Central memory CD8-positive, alpha-beta T cell (primary cell): ENCODE measurements around the gene MEGF6.

Source experiments
- ATAC-seq: fragments of 150-1000 bp; cut with Tn5 transposase; replicated peaks from 2 replicates; pipeline ENCODE4 v1.10.0; 2022; ENCODE audit warnings: mild to moderate bottlenecking, moderate FRiP score, moderate number of reproducible peaks; ENCODE audit not compliant: poor library complexity, severe bottlenecking; ENCODE audit errors: extremely low read depth
- DNase-seq, 2 donors: peaks; one replicate each; pipeline ENCODE4 v3.0.0; 2021; ENCODE audit warnings: low spot score in 2 of 2
- H3K27ac Mint-ChIP-seq: one replicate; pipeline ENCODE4 v1.8.0; 2022; ENCODE audit warnings: low read depth, mild to moderate bottlenecking, moderate library complexity, mixed read lengths
- H3K27me3 Mint-ChIP-seq: one replicate; pipeline ENCODE4 v1.8.0; 2022; ENCODE audit warnings: mixed read lengths
- H3K36me3 Mint-ChIP-seq: one replicate; pipeline ENCODE4 v1.8.0; 2022; ENCODE audit warnings: mild to moderate bottlenecking, moderate library complexity, mixed read lengths; ENCODE audit not compliant: insufficient read depth
- H3K4me1 Mint-ChIP-seq: one replicate; pipeline ENCODE4 v1.8.0; 2022; ENCODE audit warnings: mixed read lengths
- H3K4me3 Mint-ChIP-seq: one replicate; pipeline ENCODE4 v1.8.0; 2022; ENCODE audit warnings: mild to moderate bottlenecking, moderate library complexity, mixed read lengths
- H3K9me3 Mint-ChIP-seq: one replicate; pipeline ENCODE4 v1.8.0; 2022; ENCODE audit warnings: mixed read lengths

The MEGF6 gene

GRCh38 chr1:3531928-3532327, 79.4 kb downstream of the MEGF6 start:
- Mint-ChIP-seq H3K4me3 (peak overlapping the region; percentile 18), H3K36me3 (peaks cover 3% of the 10 kb centered on the region), H3K9me3 (no peaks in the 10 kb centered on the region), H3K4me1 (peaks cover 10% of the 10 kb centered on the region), H3K27me3 (no peaks in the 10 kb centered on the region), H3K27ac (no peak overlapping the region)
- no peak for ATAC-seq
- DNase-seq, result no peak

DNA sequence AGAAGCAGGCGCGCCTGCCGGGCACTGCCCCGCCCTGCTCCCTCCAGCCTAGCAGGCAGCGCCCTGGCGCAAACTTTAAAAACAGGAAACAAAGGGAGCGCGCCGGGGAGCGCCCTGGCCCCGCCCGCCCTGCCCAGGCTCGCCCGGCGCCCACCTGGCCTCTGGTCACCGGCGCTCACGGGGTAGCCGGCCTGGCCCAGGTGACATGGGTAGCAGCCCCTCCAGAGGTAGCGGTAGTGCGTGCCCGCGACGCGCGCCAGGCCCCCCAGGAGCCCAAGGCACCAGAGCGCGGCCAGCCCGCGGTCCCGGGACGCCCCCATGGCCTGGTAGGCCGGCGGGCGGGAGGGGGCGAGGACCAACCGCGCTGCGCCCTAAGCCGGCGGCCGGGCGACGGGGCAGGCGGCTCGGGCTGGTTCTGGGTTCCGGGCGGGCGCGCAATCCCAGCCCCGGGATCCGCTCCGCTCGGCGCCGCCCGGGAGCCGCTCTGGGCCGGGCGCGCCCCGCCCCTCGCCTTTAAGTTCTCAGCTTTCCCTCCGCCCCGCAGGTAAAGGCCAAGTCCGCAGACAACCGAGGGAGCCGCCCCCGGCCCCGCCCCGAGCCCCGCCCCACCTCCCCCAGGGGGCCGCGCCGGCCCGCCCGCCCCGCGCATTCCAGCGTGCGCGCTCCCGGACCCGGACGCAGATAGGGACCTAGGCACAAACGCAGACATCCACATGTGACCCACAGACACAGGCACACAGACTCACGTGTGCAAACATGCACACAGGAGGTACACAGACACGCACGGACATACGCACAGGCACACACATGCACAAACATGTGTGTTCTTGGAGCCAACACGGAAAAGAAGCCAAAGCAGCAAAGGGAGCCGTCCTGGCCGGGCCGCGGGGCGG, 80.1 kb downstream of the MEGF6 start:
- ATAC-seq (peak; percentile 82), DNase-seq (peak; percentile 33 to 43)
- H3K36me3 Mint-ChIP-seq, result peaks cover 3% of the 10 kb centered on the region
- peaks cover 10% of the 10 kb centered on the region for H3K4me1 Mint-ChIP-seq
- no peak overlapping the region for H3K27ac Mint-ChIP-seq
- H3K27me3 Mint-ChIP-seq, result no peaks in the 10 kb centered on the region
- peak overlapping the region; percentile 64 for H3K4me3 Mint-ChIP-seq
- no peaks in the 10 kb centered on the region for H3K9me3 Mint-ChIP-seq

DNA sequence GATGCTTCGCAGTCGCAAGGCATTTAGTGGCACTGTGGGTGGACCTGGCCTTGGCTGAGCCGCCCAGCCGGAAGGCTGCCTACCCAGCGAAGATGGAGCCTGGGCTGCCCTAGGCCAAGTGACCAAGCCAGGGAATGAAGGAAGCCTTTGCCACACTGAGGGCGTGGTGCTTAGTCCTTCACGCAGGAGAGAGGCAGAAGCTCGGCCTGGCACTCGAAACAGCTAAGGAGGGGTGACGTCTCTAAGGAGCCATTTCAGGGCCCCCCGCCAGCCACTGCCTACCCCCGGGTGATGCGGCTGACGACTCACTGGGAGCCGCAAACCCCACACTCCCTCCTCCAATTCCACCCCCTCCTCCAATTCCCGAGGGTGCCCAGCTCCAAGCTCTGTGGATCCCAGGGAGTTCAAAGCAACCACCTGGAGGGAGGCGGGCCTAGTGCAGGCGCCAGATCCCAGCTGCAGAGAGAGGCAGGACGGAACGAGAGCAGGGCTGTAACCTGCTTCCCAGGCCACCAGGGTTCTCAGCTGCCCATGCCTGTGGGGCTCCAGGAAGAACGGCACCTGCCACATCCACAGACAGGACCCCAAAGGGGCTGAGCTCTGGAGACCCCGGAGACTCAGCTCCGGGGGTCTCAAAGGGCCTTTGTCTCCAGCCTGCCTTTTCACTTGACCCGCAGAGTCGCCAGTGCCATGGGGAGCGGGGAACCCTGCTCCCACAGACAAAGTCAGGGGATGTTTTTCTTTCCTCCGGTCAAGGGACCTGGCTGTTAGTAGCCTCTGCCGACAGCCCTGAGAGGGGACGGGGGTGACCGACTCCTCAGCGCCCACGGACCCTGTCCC, 81.0 kb downstream of the MEGF6 start:
- no peak for ATAC-seq
- H3K4me3 Mint-ChIP-seq, result peak overlapping the region; percentile 64
- no peak for DNase-seq
- H3K36me3 Mint-ChIP-seq, result peaks cover 3% of the 10 kb centered on the region
- H3K27me3 Mint-ChIP-seq, result no peaks in the 10 kb centered on the region
- H3K27ac Mint-ChIP-seq, result peak overlapping the region; percentile 29
- H3K4me1 Mint-ChIP-seq, result peaks cover 10% of the 10 kb centered on the region
- no peaks in the 10 kb centered on the region for H3K9me3 Mint-ChIP-seq

GRCh38 chr1:3529099-3529729, 82.1 kb downstream of the MEGF6 start:
- H3K4me1 Mint-ChIP-seq, result peaks cover 10% of the 10 kb centered on the region
- peak overlapping the region; percentile 64 for H3K4me3 Mint-ChIP-seq
- no peak for DNase-seq

DNA sequence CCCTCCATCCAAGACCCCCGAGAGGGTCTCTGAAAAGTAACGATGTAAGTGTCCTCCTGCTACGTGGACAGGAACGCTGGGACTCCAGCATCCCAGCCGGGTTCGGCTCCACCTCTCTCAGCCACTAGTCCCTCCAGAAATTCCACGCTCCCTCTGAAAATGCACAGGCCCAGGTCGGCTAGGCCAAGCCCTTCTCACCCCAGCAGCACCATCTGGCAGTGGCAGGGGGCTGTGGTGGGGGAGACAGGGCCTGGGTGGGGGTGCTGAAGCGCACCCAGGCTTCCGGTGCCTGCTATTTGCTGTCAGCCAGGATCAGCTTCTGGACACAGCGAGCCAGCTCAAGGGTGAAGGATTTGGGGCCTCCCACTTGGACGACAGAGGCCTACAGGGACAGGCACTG, 83.5 kb downstream of the MEGF6 start:
- Mint-ChIP-seq H3K4me1 (peaks cover 10% of the 10 kb centered on the region), H3K9me3 (no peaks in the 10 kb centered on the region), H3K27me3 (no peaks in the 10 kb centered on the region), H3K27ac (no peak overlapping the region), H3K36me3 (peaks cover 3% of the 10 kb centered on the region), H3K4me3 (no peak overlapping the region)
- DNase-seq (no peak), ATAC-seq (no peak)

More at GRCh38 chr1:3529099-3529729, 82.1 kb downstream of the MEGF6 start:
- Mint-ChIP-seq H3K9me3 (no peaks in the 10 kb centered on the region), H3K36me3 (peaks cover 3% of the 10 kb centered on the region), H3K27ac (no peak overlapping the region), H3K27me3 (no peaks in the 10 kb centered on the region)
- no peak for ATAC-seq

DNA sequence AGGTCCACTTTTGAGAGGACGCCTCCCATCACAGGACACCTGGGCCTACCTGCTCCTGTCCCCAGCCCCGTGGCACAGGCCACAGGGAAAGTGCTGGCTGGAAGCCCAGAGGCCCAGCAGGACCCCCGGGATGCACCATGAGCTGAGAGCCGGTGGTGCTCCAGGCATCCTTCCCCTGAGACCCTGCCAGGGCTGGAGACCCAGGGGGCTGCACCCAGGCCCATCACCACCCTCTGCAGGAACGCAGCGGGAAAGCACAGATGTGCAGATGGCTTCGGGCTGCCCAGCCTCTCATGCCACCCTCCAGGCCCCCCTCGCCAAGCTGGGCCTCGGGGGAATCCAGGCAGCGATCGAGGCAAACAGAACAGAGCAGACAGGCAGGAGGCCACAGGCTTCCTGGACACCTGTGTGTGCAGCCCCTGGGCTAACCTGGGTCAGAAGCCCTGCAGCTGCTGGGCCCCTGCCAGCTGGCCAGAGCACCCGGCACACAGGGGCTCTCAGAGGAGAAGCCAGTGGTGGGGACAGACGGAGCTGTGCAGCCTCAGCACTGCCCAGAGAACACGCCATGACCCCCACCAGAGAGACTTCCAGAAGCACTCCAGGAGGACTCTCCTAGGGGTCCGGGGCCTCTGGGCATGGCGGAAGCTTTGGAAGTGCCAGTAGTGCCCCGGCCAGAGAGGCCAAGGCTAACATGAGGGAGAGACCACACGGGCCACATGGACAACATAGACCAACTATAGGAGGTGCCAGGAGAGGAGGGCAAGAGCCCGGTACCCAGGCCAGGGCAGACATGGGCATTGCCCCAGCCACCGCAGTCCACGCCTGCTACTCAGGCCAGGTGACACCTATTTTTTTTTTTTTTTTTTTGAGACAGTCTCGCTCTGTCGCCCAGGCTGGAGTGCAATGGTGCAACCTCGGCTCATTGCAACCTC, 85.5 kb downstream of the MEGF6 start:
- H3K9me3 Mint-ChIP-seq, result no peaks in the 10 kb centered on the region
- peaks cover 5% of the 10 kb centered on the region for H3K4me1 Mint-ChIP-seq
- H3K36me3 Mint-ChIP-seq, result peaks cover 3% of the 10 kb centered on the region
- H3K4me3 Mint-ChIP-seq, result no peak overlapping the region
- no peak for ATAC-seq
- H3K27me3 Mint-ChIP-seq, result no peaks in the 10 kb centered on the region
- no peak for DNase-seq
- H3K27ac Mint-ChIP-seq, result no peak overlapping the region

DNA sequence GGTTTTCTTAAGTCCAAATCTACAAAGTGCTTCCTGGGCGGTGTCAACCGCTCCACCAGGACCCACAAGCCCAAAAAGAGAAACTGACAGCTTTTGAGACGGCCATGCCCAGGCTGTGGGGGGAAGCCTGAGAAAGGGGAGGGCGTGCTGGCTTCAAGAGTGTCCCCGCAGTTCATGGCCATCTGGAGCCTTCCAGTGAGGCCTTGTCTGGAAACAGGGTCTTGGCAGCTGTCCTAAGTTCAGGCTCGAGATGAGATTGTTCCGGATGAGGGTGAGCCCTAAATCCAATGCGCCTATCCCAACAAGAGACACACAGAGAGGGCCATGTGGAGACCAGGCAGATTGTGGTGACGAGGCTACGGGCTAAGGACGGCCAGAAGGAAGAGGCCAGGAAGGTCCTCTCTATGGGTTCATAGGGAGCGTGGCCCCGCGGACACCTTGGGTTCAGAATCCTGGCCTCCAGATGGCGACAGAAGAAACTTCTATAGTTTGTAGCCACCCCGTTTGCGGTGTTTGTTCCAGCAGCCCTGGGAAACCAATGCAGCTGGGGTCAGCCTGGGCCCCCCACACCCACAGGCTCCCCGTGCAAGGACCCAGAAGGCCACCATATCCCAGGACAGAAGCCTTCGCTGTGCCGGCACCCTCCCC, 86.6 kb downstream of the MEGF6 start:
- ATAC-seq, result no peak
- H3K27ac Mint-ChIP-seq, result no peak overlapping the region
- no peak for DNase-seq

DNA sequence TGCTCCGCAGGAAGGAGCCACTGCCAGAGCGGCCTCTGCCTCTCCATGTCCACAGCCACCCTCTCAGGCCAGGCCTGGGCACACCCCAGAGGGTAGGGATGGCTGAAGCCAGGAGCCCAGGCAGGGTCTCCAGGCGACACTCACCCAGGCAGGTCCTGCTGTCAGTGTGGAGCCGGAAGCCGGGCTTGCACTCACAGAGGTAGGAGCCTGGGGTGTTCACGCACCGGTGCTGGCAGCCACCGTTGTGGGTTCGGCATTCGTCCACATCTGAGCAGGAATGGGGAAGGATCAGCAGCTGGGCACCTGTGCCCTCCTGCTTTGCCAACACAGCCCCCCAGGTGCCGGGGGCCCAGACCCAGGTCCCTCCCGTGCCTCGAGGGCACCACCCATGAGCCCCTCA, 87.3 kb downstream of the MEGF6 start:
- Mint-ChIP-seq H3K9me3 (no peaks in the 10 kb centered on the region), H3K36me3 (peaks cover 1% of the 10 kb centered on the region), H3K4me3 (no peak overlapping the region), H3K27me3 (no peaks in the 10 kb centered on the region), H3K4me1 (no peaks in the 10 kb centered on the region), H3K27ac (no peak overlapping the region)
- ATAC-seq (no peak), DNase-seq (no peak)

More for the DNA sequence above, 86.6 kb downstream of the MEGF6 start:
- H3K27me3 Mint-ChIP-seq, result no peaks in the 10 kb centered on the region
- no peaks in the 10 kb centered on the region for H3K9me3 Mint-ChIP-seq
- H3K4me3 Mint-ChIP-seq, result no peak overlapping the region
- no peaks in the 10 kb centered on the region for H3K4me1 Mint-ChIP-seq
- H3K36me3 Mint-ChIP-seq, result peaks cover 1% of the 10 kb centered on the region

DNA sequence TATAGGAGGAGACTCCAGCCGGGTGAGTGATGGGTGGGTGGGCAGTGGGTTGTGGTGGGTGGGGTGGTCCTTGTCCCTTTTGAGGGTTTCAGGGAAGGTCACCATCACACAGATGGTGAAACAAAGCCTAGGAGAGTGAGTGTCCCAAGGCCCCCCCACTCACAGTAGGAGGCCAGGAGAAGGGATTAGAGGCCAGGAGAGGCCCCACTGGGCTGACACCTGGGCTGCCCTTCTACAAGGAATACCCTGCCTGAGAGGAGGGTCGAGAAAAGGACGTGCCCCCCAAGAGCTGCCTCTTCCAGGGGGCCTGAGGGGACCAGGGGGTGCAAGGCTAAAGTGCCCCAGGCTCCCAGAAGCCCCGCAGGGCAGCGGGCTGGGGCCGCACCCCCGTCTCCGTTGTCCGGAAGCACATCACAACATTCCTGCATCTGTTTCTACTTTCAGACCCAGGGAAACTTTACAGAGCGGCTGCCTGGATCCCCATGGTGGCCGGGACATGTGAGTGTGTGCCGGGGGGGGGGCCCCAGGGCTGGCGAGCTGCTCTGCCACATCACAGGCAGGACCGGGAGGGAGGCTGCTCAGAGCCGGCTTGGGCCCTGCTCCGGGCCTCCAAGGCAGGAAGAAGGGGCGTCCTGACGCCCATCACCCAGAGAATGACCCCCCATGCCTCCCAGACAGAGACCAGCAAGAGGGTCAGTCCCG, 88.6 kb downstream of the MEGF6 start:
- Mint-ChIP-seq H3K36me3 (no peaks in the 10 kb centered on the region), H3K4me3 (no peak overlapping the region), H3K27me3 (no peaks in the 10 kb centered on the region), H3K9me3 (no peaks in the 10 kb centered on the region), H3K4me1 (no peaks in the 10 kb centered on the region), H3K27ac (no peak overlapping the region)
- ATAC-seq, result no peak
- no peak for DNase-seq

- H3K4me1 Mint-ChIP-seq, result no peaks in the 10 kb centered on the region
- H3K9me3 Mint-ChIP-seq, result no peaks in the 10 kb centered on the region
- H3K4me3 Mint-ChIP-seq, result no peak overlapping the region
- DNase-seq (no peak), ATAC-seq (no peak)
- no peaks in the 10 kb centered on the region for H3K36me3 Mint-ChIP-seq
- H3K27me3 Mint-ChIP-seq, result no peaks in the 10 kb centered on the region
- H3K27ac Mint-ChIP-seq, result no peak overlapping the region
These were observed 89.2 kb downstream of the MEGF6 start for GRCh38 chr1:3522112-3522511.

GRCh38 chr1:3521426-3521825, 89.9 kb downstream of the MEGF6 start:
- Mint-ChIP-seq H3K4me1 (no peaks in the 10 kb centered on the region), H3K4me3 (no peak overlapping the region), H3K27me3 (no peaks in the 10 kb centered on the region), H3K36me3 (no peaks in the 10 kb centered on the region), H3K27ac (no peak overlapping the region), H3K9me3 (no peaks in the 10 kb centered on the region)
- ATAC-seq, result no peak
- DNase-seq, result no peak
